ENCODE data around the gene CTDSPL.

The CTDSPL gene

DNA sequence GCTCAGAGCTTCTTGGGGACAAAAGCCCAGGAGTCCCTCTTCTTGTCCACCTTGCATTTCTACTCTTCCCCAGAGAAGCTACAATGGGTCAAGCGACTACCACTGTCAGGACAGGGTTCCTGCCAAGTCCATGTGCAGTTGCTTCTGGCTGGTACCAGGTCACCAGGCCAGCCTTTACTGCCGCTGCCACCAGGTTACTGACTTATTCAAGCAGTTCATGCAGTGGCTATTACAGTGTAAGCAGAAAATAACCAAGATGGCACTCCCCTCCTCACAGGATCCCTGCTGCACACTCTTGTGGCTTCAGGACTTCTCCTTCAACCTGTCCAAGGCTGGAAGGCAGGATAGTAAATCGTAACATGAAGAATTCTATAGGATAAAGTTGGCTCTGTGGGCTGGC, 42.1 kb downstream of the CTDSPL start:
- Histone ChIP-seq H3K27ac (ENCODE audit: low read depth, low read length) (no peak overlapping the region), H3K4me3 (ENCODE audit: low read depth, low read length) (no peak overlapping the region), H3K79me2 (ENCODE audit: control insufficient read depth, insufficient read depth, low read length, unreplicated experiment) (peaks cover 3% of the 10 kb centered on the region), H3K4me1 (ENCODE audit: control insufficient read depth, insufficient read depth, low read length, unreplicated experiment) (peaks cover 22% of the 10 kb centered on the region), H3K27me3 (ENCODE audit: insufficient read depth, low read length) (no peaks in the 10 kb centered on the region), H2AFZ (ENCODE audit: low read length, unreplicated experiment) (no peak overlapping the region), H3K36me3 (ENCODE audit: insufficient read depth, low read length) (no peaks in the 10 kb centered on the region)

DNA sequence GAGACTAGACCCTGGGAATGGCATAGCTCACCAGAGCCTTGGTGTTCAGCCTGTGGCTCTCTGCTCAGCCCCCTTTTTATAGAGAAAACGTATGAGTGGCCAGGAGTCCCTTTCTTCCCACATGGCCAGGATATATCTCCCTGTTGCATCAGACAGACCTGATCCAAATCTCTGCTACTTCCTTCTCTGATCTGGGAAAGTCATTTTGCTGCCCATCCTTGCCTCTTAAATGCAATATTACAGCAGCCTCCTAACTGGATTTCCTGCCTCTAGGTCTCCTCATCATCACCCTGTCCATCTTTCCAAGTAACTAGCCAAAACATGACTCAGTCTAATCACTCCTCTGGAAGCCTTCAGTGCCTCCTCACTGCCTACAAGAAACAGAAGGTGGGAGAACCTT, 42.9 kb downstream of the CTDSPL start:
- peak overlapping the region; percentile 28; the same call in 1 of the 2 replicates for H3K27ac ChIP-seq (ENCODE audit: low read depth, low read length)
- H3K4me3 ChIP-seq (ENCODE audit: low read depth, low read length), result no peak overlapping the region
- no peaks in the 10 kb centered on the region for H3K27me3 ChIP-seq (ENCODE audit: insufficient read depth, low read length)
- no peak overlapping the region for H2AFZ ChIP-seq (ENCODE audit: low read length, unreplicated experiment)
- peaks cover 4% of the 10 kb centered on the region for H3K79me2 ChIP-seq (ENCODE audit: control insufficient read depth, insufficient read depth, low read length, unreplicated experiment)
- H3K36me3 ChIP-seq (ENCODE audit: insufficient read depth, low read length), result 0 out of 2 replicates have a peak, but pooled peaks cover 5% of the 10 kb centered on the region
- peaks cover 22% of the 10 kb centered on the region for H3K4me1 ChIP-seq (ENCODE audit: control insufficient read depth, insufficient read depth, low read length, unreplicated experiment)

DNA sequence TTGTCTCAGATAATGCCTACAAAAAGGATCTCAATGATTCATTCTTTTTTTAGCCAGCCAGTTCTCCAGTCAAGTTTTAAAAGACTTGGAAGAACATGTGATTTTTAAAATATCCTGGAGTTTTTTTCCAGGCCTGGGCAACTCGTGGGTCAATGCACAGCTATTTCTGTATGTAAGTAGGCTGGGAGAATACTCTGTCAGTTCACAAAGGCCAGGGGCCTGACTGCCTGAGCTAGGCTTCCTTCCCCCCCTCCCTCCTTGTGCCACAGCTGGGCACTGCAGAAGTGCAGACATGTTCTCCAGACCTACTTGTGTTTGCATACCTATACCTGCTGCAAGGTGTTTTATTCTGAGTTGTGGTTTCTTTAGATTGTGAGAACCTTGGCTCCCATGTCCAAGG, 43.7 kb downstream of the CTDSPL start:
- Histone ChIP-seq H3K4me3 (ENCODE audit: low read depth, low read length) (no peak overlapping the region), H3K79me2 (ENCODE audit: control insufficient read depth, insufficient read depth, low read length, unreplicated experiment) (peaks cover 9% of the 10 kb centered on the region), H3K36me3 (ENCODE audit: insufficient read depth, low read length) (0 out of 2 replicates have a peak, but pooled peaks cover 5% of the 10 kb centered on the region), H3K4me1 (ENCODE audit: control insufficient read depth, insufficient read depth, low read length, unreplicated experiment) (peaks cover 22% of the 10 kb centered on the region), H3K27me3 (ENCODE audit: insufficient read depth, low read length) (no peaks in the 10 kb centered on the region), H3K27ac (ENCODE audit: low read depth, low read length) (no peak overlapping the region), H2AFZ (ENCODE audit: low read length, unreplicated experiment) (no peak overlapping the region)

DNA sequence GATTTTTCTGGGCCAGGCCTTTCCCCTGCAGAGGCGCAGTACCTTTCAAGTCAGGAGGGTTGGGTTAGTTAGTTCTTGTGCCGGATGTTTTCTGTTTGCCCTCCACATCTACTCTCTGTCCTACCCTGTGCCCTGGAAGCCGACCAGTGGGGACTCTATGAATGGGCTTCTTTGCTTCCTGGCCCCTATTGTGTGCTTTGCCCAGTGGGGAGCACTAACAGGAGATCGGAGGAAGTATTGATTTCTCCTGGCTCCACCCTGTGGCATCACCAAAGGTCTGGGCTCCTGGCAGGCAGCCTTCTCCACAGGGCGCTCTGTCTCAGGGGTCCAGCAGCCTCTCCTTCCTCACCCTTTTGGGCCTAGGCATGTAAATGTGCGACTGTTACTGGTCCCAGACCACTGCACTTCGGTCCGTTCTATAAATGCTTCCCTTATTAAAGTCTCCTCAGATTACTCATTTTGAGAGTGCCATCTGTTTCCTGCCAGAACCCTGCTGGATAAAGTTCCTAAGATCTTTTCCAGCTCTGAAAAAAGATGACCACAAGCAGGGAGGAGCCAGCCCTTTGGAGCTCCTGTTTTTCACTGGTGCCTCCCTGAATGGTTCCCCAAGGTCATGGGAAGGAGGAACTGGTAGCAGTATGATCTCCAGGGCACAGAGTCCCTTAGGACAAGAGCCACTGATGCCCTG, 44.5 kb downstream of the CTDSPL start:
- H3K4me1 ChIP-seq (ENCODE audit: control insufficient read depth, insufficient read depth, low read length, unreplicated experiment), result peaks cover 22% of the 10 kb centered on the region
- no peak overlapping the region for H2AFZ ChIP-seq (ENCODE audit: low read length, unreplicated experiment)
- no peak overlapping the region for H3K4me3 ChIP-seq (ENCODE audit: low read depth, low read length)
- H3K79me2 ChIP-seq (ENCODE audit: control insufficient read depth, insufficient read depth, low read length, unreplicated experiment), result peaks cover 9% of the 10 kb centered on the region
- no peak overlapping the region for H3K27ac ChIP-seq (ENCODE audit: low read depth, low read length)
- H3K27me3 ChIP-seq (ENCODE audit: insufficient read depth, low read length), result no peaks in the 10 kb centered on the region
- 0 out of 2 replicates have a peak, but pooled peaks cover 5% of the 10 kb centered on the region for H3K36me3 ChIP-seq (ENCODE audit: insufficient read depth, low read length)

DNA sequence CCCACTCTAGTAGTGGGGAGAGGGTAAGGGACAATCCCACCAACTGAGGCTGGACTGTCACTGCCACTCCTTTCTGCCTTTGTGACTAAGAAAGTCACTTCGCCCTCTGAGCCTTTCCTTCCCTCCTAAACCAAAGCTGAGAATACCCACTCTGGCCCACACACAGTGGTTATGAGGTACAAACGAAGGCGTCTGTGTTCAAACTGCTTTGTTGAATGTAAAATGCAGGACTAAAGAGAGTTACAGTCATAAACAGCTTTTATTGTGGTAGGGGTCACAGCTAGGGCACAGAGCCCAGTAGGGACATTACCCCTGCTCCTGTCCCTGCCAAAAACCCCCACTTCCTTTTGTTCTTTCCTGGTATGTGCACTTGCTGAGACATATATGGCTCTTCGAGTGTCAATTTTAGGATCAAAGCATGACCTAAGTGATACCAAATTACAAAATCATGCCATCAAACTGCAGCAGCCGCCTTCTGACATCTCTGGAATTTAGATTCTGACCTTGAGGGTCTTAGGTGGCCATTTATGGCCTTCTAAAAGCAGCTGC, 45.1 kb downstream of the CTDSPL start:
- Histone ChIP-seq H3K4me1 (ENCODE audit: control insufficient read depth, insufficient read depth, low read length, unreplicated experiment) (peaks cover 22% of the 10 kb centered on the region), H3K79me2 (ENCODE audit: control insufficient read depth, insufficient read depth, low read length, unreplicated experiment) (peaks cover 9% of the 10 kb centered on the region), H3K36me3 (ENCODE audit: insufficient read depth, low read length) (0 out of 2 replicates have a peak, but pooled peaks cover 5% of the 10 kb centered on the region), H3K27me3 (ENCODE audit: insufficient read depth, low read length) (no peaks in the 10 kb centered on the region), H2AFZ (ENCODE audit: low read length, unreplicated experiment) (no peak overlapping the region), H3K27ac (ENCODE audit: low read depth, low read length) (no peak overlapping the region), H3K4me3 (ENCODE audit: low read depth, low read length) (no peak overlapping the region)

DNA sequence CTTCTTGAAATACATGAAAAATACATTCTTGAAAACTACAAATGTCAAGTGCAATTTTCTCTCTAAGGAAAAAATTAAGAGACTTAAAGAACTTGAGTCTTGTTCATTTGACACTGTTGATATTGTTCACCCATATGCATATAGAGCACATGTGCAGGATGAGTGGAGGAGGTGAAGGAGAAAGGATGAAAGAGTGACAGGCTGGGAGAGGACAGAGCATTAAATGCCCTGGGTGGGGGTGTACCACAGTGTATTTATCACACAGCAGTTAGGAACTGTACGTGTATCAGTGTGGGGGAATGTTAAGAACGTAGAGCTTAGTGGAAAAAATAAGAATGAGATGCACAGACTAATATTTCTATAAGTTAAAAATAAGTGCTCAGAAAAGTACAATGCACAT, 45.7 kb downstream of the CTDSPL start:
- 0 out of 2 replicates have a peak, but pooled peaks cover 5% of the 10 kb centered on the region for H3K36me3 ChIP-seq (ENCODE audit: insufficient read depth, low read length)
- peaks cover 22% of the 10 kb centered on the region for H3K4me1 ChIP-seq (ENCODE audit: control insufficient read depth, insufficient read depth, low read length, unreplicated experiment)
- H3K27me3 ChIP-seq (ENCODE audit: insufficient read depth, low read length), result no peaks in the 10 kb centered on the region
- H2AFZ ChIP-seq (ENCODE audit: low read length, unreplicated experiment), result no peak overlapping the region
- no peak overlapping the region for H3K27ac ChIP-seq (ENCODE audit: low read depth, low read length)
- no peak overlapping the region for H3K4me3 ChIP-seq (ENCODE audit: low read depth, low read length)
- peaks cover 10% of the 10 kb centered on the region for H3K79me2 ChIP-seq (ENCODE audit: control insufficient read depth, insufficient read depth, low read length, unreplicated experiment)

DNA sequence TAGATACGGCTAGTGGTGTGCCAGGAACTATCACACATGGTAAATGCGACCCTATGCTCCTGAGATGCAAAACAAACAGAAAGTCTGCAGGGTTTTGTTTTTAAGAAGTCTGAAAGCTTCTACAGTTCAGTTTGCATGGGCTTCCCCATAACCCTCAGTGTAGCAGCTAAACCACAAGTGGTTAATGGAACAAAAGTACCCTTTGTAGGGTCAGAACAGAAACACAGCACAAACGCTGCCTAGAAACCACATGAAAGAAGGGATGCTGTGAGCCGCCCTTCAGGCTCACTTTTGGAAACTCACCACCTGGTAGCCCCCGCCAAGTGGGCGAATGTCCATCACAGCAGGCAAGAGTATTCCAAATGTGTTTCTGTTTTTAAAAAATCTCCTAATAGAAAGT, 46.2 kb downstream of the CTDSPL start:
- no peak overlapping the region for H3K4me3 ChIP-seq (ENCODE audit: low read depth, low read length)
- peaks cover 22% of the 10 kb centered on the region for H3K4me1 ChIP-seq (ENCODE audit: control insufficient read depth, insufficient read depth, low read length, unreplicated experiment)
- H3K27ac ChIP-seq (ENCODE audit: low read depth, low read length), result no peak overlapping the region
- H3K36me3 ChIP-seq (ENCODE audit: insufficient read depth, low read length), result 0 out of 2 replicates have a peak, but pooled peaks cover 5% of the 10 kb centered on the region
- no peaks in the 10 kb centered on the region for H3K27me3 ChIP-seq (ENCODE audit: insufficient read depth, low read length)
- H2AFZ ChIP-seq (ENCODE audit: low read length, unreplicated experiment), result no peak overlapping the region
- H3K79me2 ChIP-seq (ENCODE audit: control insufficient read depth, insufficient read depth, low read length, unreplicated experiment), result peaks cover 13% of the 10 kb centered on the region

DNA sequence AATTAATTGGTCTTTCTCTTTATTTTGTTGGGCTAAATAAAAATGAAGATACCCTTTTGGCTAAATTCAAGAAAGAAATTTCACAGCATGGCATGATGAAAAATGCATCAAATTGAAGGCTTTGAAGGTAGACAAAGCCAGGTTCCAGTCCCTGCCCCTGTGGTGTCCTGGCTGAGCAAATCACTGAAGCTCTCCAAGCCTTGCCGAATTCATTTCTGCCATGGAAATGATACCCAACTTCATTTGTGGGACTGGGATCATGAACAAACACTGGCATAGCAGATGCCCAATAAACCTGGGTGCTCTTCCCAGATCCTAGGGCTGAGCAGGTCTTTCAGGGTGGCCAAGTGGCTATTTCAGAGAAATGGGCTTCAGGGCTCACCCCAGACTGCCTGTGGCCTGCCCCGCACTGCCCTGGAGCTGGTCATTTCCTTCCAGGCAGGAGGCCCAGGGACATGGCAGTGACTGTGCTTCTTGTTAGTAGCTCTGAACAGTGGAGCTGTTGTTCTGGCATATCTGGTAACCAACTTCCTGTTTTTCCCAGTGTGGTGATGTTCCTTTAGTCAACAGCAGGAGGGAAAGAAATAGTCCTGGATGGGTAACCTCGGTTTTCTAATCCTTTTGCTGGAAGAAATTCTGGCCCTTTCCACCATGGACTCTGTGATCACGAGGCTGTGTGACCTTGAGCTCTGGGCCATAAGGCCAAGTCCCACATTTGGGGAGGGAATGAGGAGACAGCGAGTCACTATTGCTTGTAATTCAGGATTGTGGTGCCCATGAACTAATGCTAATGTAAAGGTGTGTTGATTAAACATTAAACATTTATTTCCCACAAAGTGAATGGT, 47.6 kb downstream of the CTDSPL start:
- Histone ChIP-seq H3K79me2 (ENCODE audit: control insufficient read depth, insufficient read depth, low read length, unreplicated experiment) (peaks cover 13% of the 10 kb centered on the region), H3K27ac (ENCODE audit: low read depth, low read length) (no peak overlapping the region)

DNA sequence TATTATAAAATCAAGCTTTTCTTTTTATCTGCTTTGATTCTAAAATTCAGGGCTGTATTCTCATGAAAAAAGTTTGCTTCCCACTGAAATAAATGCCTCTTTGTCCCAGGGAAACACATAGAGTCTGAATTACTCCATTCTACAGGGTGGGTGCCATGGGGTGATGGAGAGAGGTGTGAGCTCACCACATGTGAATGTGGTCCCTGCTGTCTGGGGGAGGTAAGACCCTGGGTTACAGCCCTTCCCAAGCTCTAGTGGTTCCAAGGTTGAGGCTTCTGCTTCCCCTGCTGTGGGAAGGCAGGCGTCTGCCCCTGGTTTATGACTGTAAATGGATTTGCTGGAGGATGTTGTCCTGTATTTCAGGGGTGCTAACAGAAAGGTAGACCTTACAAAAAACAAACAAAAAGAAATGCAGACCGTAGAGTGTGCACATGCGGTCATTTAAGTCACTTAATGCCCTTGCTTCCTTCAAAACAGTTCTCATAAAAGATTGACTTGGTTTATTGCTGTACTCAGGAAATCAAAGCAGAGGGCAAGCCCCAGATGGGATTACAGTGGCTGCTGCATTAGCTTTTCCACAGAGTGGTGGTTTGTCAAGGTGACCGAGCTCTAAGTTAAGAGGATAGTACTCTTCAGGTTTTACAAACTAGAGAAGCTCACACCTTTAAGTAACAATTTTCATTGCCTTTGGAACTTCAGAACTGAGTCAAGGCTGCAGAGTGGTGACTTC, 49.2 kb downstream of the CTDSPL start:
- Histone ChIP-seq H2AFZ (ENCODE audit: low read length, unreplicated experiment) (no peak overlapping the region), H3K4me3 (ENCODE audit: low read depth, low read length) (no peak overlapping the region), H3K27ac (ENCODE audit: low read depth, low read length) (no peak overlapping the region), H3K79me2 (ENCODE audit: control insufficient read depth, insufficient read depth, low read length, unreplicated experiment) (peaks cover 13% of the 10 kb centered on the region), H3K36me3 (ENCODE audit: insufficient read depth, low read length) (0 out of 2 replicates have a peak, but pooled peaks cover 5% of the 10 kb centered on the region), H3K4me1 (ENCODE audit: control insufficient read depth, insufficient read depth, low read length, unreplicated experiment) (peaks cover 9% of the 10 kb centered on the region), H3K27me3 (ENCODE audit: insufficient read depth, low read length) (no peaks in the 10 kb centered on the region)

More for the DNA sequence above, 47.6 kb downstream of the CTDSPL start:
- H3K4me1 ChIP-seq (ENCODE audit: control insufficient read depth, insufficient read depth, low read length, unreplicated experiment), result peaks cover 18% of the 10 kb centered on the region
- no peak overlapping the region for H2AFZ ChIP-seq (ENCODE audit: low read length, unreplicated experiment)
- no peaks in the 10 kb centered on the region for H3K27me3 ChIP-seq (ENCODE audit: insufficient read depth, low read length)
- H3K4me3 ChIP-seq (ENCODE audit: low read depth, low read length), result no peak overlapping the region
- 0 out of 2 replicates have a peak, but pooled peaks cover 5% of the 10 kb centered on the region for H3K36me3 ChIP-seq (ENCODE audit: insufficient read depth, low read length)

DNA sequence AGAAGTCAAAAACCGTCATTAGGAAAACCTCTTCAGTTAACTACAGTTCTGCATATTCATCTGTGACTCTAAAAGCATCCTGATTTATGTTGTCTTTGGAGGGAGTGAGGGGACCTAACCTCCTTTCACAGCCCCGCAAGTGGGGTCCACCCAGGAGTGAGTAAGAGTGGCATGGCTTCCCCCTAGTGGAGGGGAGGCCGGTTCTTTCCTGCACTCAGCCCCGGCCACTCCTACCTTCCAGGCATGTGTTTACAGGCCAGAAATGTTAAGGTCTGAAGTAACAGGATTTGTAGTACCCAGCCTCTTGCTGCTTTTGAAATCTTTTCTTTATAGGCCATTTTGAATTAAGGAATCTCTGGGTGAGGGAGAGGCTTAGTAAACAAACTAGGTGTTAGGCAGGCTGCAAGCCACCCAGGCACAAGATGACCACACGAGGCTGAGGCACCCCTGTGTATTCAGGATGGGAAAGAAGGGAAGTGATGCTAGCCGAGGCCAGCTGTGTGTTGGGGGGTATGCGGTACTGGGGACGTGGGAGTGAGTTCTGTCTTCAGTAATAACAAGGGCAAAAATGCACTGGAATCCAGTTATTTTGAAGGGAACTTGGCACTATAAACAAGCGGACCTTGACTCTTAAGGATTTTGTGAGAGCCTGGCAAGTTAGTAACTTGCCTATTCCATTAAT, 50.5 kb downstream of the CTDSPL start:
- no peak overlapping the region for H3K27ac ChIP-seq (ENCODE audit: low read depth, low read length)
- H3K79me2 ChIP-seq (ENCODE audit: control insufficient read depth, insufficient read depth, low read length, unreplicated experiment), result peaks cover 13% of the 10 kb centered on the region
- no peaks in the 10 kb centered on the region for H3K27me3 ChIP-seq (ENCODE audit: insufficient read depth, low read length)
- no peak overlapping the region for H3K4me3 ChIP-seq (ENCODE audit: low read depth, low read length)
- H3K36me3 ChIP-seq (ENCODE audit: insufficient read depth, low read length), result 0 out of 2 replicates have a peak, but pooled peaks cover 5% of the 10 kb centered on the region
- H2AFZ ChIP-seq (ENCODE audit: low read length, unreplicated experiment), result no peak overlapping the region
- no peaks in the 10 kb centered on the region for H3K4me1 ChIP-seq (ENCODE audit: control insufficient read depth, insufficient read depth, low read length, unreplicated experiment)

Data from ACC112 (cell line).